GM12801 (cell line): ENCODE data around the gene RAD18.

ENCODE experiments used
- TF ChIP-seq, protein P1 (sequence below): IDR thresholded peaks from one replicate; pipeline ENCODE4 v1.5.1; 2011; ENCODE audit warnings: control low read depth; ENCODE audit not compliant: insufficient read length; ENCODE audit errors: extremely low read depth

RAD18 gene

DNA sequence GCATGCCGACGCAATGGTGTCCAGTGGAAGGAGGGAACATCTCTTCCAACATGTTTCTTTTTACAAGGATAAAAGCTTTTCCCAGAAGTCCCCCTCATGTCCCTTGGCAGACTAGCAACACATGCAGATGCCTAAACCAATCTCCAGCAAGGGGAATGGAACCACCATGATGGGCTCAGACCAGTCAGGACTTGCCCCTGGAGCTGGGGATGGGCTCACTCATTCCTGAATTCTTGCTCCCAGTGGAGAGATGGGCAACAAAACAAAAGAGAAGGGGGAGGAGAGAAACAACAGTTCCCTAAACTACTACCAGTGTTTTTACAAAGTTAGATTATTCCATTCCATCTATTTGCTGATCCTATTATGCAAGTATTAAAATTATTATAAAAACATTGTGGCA lies 117.1 kb downstream of the RAD18 start:
- TF ChIP-seq, protein P1, sequence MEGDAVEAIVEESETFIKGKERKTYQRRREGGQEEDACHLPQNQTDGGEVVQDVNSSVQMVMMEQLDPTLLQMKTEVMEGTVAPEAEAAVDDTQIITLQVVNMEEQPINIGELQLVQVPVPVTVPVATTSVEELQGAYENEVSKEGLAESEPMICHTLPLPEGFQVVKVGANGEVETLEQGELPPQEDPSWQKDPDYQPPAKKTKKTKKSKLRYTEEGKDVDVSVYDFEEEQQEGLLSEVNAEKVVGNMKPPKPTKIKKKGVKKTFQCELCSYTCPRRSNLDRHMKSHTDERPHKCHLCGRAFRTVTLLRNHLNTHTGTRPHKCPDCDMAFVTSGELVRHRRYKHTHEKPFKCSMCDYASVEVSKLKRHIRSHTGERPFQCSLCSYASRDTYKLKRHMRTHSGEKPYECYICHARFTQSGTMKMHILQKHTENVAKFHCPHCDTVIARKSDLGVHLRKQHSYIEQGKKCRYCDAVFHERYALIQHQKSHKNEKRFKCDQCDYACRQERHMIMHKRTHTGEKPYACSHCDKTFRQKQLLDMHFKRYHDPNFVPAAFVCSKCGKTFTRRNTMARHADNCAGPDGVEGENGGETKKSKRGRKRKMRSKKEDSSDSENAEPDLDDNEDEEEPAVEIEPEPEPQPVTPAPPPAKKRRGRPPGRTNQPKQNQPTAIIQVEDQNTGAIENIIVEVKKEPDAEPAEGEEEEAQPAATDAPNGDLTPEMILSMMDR = no peak

DNA sequence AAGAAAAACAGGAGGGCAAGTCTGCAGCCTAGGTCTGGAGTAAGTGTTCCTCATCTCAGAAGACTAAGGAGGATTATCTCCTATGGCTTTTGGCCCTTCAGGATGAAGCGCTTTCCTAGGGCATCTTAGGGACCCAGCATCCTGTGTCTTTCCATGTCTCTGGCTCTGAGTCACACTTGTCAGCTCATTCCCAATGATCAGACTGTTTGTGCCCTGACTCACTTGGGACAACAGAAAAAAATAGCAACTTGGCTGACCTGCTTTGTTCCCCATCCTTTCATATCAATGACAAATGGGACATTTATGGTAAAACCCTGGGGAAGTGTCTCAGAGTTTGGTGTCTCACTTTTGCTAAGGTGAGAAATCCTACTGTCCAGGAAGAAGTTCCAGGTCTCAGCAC lies 117.6 kb downstream of the RAD18 start:
- TF ChIP-seq, protein P1 = no peak

DNA sequence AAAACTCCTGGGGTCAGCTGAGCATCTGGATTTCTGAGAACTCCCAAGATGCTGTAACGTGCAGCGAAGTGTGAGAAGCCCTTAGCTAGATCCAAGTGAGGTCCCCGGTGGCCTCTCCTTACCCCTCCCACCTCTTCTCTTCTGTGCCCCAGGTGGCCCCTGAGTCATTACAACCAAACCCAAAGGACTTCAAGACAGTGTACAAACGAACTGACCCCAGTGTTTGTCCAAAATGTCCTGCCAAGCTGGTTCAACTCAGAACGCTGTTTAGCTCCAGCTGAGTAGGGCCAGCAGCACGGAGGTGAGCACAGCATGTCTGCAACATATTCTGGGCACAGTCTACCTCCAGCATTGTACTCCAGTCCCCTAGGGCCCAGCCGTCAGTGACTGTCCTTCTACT lies 119.9 kb downstream of the RAD18 start:
- TF ChIP-seq, protein P1 = no peak

DNA sequence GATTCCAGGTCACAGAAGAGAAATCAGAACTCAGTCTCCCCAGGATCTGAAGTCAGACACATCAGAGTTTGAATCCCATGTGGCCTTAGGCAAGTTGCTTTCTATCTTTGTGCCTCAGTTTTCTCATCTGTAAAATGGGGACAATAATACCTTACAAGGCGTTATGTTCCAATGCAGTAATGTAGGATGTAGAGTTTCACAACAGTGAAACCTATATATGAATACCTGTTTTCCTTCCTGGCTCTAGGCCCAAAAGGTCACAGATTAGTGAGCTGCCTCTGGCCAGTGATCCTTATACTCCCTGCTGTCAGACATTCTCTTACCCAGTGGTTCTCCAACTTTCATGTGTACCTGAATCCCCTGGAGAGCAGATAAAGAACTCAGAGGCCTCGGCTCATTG lies 121.0 kb downstream of the RAD18 start:
- TF ChIP-seq, protein P1 = no peak

DNA sequence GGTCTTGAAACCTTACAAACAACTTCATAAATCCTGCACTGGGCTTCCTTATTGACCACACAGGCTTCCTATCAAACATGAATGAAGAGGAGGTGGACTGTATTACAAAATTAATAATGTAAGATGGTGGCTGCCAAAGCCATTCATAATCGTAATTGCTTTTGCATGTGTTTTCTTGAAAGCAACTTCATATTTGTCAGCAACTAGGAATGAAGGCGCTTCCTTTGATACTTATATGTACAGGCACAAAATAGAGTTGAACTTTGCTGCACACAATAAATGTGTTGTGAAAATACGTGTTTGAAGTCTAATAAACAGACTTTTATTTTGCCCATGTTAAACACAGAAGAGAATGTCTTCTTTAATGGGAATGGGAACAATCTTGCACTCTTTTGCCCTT lies 121.8 kb downstream of the RAD18 start:
- TF ChIP-seq, protein P1 = no peak

DNA sequence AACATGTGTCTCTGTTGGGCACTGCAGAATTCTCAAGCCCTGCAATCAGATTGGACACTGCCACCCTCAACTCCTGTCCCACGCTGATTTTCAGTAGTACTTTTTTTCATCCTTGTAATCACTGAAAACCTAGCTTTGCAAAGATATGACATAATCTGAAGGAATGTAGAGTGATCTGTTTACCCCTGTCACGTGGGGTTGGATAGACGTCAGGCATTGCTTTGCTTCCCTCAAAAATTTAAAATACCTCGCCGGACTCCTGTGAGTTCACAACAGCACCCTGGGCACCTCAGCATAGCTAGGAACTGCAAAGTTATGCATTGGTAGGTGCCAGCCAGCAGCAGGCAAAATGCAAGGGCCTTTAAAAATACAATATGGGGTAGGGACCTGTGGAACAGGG lies 122.7 kb downstream of the RAD18 start:
- TF ChIP-seq, protein P1 = no peak

DNA sequence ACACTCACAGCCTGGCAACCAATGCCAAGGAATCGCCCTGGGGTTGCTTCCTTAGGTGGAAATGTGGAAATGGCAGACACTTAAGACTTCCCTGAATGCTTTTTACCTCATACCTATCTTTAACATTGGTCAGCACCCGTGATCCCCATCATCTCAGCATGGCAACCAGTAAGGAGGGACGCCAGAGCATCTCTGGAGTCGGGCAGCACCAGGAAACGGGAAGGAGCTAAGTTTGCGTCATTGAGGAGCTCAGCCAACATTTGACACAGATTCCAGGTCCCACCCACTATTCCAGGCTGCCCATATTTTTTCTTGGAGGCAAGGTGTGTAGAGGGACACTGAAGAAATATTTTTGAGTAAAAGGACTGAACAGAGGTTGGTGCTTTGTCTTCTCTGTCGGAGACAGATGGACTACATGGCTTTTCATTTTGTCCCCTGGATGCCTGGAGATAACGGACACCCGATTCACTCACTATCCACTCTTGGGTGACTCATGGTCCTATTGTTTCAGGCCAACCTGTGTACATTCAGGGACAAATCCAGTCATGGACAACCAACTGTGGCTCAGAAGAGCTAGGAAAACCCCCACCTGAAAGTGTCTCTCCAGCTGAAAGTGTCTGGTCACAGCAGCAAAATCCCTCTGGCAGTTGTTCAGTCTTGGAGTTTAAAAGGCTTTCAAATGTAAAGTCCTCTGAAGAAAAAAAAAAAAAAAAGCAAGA lies 123.5 kb downstream of the RAD18 start:
- TF ChIP-seq, protein P1 = no peak
